RPMI7951 (cell line): ENCODE measurements around the gene CYP4B1. TPM values are rescaled to one million over a fixed set of nuclear protein-coding genes. Genes with fewer than 3 reads are reported as not detected.

Experiments
- DNase-seq: peaks from one replicate; pipeline ENCODE4 v3.0.0-alpha.2; 2012; ENCODE audit warnings: low read depth
- total RNA-seq: library from RNA; depleted of rRNA; stranded (reverse); fragments of >200 nt; shearing (Covaris generic); gene quantifications from 2 replicates; pipeline ENCODE4 v1.2.3, GENCODE V29; 2014

The CYP4B1 gene
- total RNA-seq, 1 experiment from 2014 or later: not detected

GRCh38 chr1:46793126-46793525, 5.7 kb upstream of the CYP4B1 start:
- DNase-seq: no peak

DNA sequence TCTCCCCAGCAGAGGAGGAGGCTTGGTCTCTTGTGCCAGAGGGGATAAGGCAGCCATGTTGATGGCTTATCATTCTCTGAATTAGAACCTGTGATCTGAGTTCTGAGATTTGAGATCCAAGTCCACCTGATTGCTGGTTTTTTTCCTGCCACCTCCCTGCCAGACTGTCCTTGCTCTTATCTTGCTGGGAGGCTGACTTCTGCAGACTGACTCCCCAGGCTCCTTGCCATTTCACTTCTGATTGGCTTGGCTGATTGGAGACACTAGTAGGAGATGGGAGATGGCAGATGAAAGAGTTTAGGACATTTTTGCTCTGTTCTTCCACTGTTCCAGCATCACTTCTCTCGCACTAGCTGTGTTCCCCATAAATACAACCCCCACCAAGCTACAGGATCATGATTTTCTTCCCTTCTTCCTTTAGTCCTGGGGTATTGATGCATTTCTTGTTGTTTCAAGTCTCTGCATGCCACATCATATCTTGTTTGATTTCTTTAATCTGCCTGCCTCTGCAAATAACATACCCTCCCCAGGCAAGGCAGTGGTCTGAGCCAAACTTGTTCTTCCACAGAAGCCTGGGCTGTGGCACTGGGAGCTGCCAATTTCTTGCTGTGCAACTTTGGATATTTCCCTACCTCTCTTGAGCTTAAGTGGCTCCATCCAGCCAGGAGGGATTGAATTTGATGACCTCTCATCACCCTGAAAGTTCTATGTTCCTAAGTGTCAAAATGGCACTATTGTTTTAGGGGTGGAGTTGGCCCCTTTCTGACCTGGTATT, 963 bp upstream of the CYP4B1 start:
- DNase-seq: no peak

DNA sequence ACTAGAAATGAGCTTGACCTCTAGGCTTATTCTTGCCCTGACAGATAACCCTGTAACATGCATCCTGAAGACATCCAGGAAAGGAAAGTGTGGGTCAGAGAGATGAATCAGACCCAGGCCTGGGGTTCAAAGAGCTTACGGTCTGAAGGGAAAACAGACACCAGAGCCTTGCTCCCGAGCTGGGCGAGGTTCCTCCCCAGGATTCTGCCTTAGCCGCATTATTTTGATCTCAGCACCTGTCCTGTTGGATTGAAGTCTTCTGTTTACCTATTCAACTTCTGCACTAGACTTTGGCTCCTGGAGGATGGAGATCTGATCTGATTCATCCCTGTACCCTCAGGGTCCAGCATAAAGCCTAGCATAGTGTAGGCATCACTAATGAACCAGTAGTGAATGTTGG, 1.9 kb downstream of the CYP4B1 start:
- no peak for DNase-seq

GRCh38 chr1:46801323-46802055, 2.6 kb downstream of the CYP4B1 start:
- no peak for DNase-seq

DNA sequence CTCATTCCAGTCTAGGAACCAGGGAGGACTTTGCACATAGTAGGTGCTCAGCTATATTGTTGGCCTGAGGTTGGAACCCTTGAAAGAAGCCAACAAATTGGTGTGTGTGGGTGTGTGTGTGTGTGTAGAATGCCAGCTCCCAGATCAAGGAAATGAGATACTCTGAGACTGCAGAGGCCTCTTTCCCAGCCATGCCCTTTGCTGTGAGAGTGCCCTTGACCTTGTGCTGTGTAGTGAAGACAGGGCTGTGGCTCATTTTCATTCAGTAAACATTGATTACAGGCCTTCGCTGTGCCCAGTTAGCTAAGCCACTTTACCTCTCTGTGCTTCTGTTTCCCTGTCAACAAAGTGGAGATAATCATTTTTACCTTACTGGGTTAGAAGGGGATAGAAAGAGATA, 3.2 kb downstream of the CYP4B1 start:
- no peak for DNase-seq

DNA sequence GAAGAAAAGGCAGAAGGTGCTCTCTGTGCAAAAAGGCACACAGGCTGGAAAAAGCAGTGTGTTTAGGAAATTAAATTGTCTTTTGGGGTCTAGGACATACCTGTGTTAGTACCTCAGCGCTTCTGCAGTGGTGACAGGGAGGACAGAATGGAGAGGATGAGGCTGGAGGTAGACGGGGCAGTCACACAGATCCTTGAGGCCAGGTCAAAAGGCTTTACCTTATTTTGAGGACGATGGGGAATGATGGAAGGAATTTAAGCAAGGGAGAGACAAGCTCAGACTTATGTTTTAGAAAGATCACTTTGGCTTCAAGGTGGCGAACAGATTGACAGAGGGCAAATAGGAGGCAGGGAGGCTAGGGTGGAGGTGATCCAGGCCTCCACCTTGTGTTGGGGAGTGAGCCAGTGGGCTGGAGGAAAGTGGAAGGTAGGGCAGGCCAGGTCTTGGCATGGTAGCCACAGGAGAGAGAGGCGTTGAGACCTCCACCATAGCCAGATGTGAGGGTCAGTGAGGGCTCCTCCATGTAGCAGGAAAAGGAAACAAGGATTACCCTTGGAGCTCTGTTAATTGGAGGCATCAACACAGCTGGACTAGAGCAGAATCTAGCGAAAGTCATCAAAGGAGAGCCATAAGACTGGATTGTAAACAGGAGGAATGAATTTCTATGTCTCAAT, 4.2 kb downstream of the CYP4B1 start:
- no peak for DNase-seq

GRCh38 chr1:46804027-46804889, 5.4 kb downstream of the CYP4B1 start:
- no peak for DNase-seq

DNA sequence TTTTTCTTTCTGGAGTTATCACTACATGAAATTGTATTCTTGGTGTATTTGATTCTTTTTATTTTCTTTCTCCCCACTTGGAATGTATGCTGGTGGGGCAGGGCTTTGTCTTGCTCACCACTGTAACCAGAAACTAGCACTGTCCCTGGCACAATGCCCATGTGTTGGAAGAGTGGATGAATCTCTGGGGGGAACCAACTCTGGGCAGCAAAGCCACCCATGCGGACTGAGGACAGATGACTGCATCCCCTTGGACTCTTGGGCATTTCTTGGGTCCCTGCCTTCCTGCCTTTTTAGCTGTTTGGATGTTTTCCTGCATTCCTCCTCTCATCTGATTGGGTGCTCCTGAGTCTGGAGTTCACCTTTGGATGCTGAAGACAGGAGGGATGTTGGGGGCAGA, 6.1 kb downstream of the CYP4B1 start:
- DNase-seq: no peak

- no peak for DNase-seq
These were observed 6.9 kb downstream of the CYP4B1 start for GRCh38 chr1:46805755-46806154.

- DNase-seq: no peak
These were observed 7.6 kb downstream of the CYP4B1 start for GRCh38 chr1:46806196-46807020.

DNA sequence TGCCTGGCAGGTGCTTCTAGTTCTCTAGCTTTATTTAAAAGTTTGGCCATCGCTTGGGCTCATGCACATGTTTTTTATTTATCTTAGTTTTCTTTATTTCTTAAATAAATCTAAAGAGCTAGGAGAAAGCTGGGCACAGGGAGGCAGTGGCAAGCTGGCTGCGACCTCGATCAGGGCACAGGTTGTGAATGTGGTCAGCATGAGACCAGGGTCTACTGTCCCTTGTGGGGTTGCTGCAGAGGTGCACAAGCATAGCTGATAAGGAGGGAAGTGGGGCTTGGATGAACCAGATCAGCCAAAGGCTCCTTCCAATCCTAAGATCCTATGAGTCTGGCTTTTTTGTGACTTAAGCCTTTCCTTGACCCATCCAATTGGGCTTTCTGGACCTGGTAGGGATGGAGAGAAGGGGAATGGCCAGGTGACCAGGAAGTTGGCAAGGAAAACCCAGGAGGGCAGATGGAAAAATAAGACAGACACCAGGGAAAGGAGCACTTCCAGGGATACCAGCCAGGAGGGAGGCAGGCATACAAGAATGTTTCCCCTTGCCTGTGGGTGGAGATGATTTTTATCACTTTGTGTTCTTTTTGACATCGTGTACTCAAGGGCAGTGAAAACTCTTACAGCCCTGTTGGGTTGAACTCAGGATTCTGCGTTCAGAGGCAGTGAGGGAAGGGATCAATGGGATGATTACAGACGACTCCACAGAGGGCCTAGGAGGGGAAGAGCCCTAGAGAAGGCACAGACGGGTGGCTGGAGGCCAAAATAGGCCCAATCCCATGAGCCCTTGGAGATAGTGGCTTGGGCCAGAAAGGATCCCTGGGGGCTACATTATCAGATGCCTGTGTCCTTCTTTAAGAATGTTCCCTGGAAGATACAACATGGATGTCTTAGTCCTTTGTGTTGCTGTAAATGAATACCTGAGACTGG, 8.5 kb downstream of the CYP4B1 start:
- DNase-seq: no peak

DNA sequence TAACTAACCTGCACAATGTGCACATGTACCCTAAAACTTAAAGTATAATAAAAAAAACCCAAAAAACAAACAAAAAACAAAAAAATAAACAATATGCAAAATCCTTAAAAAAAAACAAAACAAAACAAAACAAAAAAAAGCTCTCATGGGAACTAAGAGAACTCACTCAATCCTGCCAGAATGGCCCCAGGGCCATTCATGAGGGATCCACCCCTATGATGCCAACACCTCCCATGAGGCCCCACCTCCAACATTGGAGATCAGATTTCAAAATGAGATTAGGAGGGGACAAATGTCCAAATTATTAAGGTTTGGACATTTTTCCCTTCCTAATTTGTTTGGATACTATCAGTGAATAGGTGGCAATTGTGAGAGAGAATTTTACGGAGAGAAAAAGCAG, 10.2 kb downstream of the CYP4B1 start:
- no peak for DNase-seq

DNA sequence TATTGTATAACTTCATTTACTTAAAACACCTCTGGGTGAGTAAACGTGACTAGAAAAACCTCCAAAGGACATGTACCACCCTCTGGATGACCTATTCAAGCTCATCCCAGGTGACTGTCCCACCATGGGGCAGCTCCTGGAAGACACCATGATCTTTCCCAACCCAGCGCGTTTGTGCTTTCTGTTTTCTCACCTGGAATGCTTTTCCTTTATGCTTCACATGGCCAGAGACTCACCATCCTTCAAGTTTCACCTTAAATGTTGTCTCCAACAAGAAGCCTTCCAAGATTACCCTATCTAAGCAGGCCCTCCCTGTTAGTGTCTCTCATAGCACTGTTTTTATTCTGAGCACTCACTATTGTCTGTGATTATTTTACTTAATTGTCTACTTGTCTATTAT, 11.1 kb downstream of the CYP4B1 start:
- DNase-seq: no peak

DNA sequence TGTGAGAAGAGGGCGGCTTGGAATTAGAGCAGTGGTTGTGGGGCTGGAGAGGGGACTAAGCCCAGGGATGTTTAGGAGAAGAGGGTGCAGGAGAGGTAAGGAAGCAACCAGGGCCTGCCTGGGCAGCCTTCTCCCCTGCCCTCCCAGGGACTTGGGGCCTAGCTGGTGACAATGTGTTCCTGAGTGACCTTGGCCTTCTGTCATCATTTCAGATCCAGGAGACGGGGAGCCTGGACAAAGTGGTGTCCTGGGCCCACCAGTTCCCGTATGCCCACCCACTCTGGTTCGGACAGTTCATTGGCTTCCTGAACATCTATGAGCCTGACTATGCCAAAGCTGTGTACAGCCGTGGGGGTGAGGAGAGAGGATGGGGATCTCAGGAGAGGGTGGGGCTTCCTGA, 11.8 kb downstream of the CYP4B1 start:
- no peak for DNase-seq

- DNase-seq: no peak
These were observed 12.2 kb downstream of the CYP4B1 start for GRCh38 chr1:46811053-46811452.

DNA sequence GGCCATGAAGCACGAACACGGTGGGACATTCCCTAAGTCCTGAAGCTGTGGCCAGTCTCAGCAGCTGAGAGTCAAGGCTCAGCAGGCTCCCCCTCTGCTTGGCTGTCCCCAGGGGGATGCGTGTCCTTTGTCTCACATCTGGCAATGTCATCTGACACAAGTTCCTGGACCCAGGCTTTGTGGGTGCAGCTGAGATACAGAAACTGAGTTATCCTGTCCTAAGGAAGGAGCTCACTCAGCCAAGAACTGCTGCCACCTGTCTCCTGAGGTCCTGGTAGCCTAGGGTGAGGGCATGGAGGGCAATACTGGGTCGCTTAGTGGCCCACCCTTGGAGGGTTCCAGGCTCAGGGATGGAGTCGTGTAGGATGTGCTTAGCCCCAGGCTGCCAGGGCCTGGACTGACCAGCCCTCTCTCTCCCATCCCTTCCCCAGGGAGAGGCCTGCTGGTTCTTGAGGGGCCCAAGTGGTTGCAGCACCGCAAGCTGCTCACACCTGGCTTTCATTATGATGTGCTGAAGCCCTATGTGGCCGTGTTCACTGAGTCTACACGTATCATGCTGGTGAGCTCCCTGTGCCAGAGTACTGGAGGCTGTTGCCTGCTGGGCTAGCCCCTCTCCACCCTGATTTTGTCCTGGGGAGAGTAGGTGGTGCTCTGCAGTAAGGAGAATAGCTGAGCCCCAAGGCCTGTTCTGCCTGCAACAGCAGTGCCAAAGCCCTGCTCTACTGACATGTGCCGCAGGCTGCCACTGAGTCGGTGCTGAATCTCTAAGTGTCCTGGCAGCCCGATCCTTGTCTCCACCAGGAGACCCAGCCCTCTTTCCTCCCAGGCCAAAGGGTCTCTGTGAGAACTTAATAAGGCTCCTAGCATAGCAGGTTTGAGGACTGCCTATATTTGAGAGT, 13.5 kb downstream of the CYP4B1 start:
- no peak for DNase-seq

GRCh38 chr1:46812996-46813857, 14.4 kb downstream of the CYP4B1 start:
- DNase-seq: no peak
